HG03280 (cell line): ENCODE measurements around the gene TAAR8.
"Not testable (repeated sequence)": the region's sequence is repeated elsewhere in the genome, so short reads cannot be mapped to it uniquely, and the experiment has no call there.

ENCODE experiments used
- ATAC-seq: cut with Tn5 transposase; IDR thresholded peaks from one replicate; pipeline ENCODE4 v1.9.1; 2021; ENCODE audit warnings: mild to moderate bottlenecking, moderate library complexity; ENCODE audit not compliant: unreplicated experiment

The TAAR8 gene

GRCh38 chr6:132552372-132552771 lies at the start of gene TAAR8:
Gene TAAR8 (plus strand): TSS chr6:132552672. CDS start chr6:132552693, 21 bp downstream.
- ATAC-seq, result no peak

GRCh38 chr6:132504757-132505156 lies 47.7 kb upstream of the TAAR8 start:
- ATAC-seq, result no peak

GRCh38 chr6:132505158-132505557 lies 47.3 kb upstream of the TAAR8 start:
- ATAC-seq, result no peak

- no peak for ATAC-seq
Observed at GRCh38 chr6:132506461-132506860, 46.0 kb upstream of the TAAR8 start.

- ATAC-seq, result no peak
Observed at GRCh38 chr6:132506869-132507808, 45.3 kb upstream of the TAAR8 start.

- ATAC-seq, result no peak
Observed at GRCh38 chr6:132511210-132511830, 41.2 kb upstream of the TAAR8 start.

GRCh38 chr6:132511831-132512220 lies 40.6 kb upstream of the TAAR8 start:
- ATAC-seq, result no peak

GRCh38 chr6:132512342-132512637 lies 40.2 kb upstream of the TAAR8 start:
- no peak for ATAC-seq

GRCh38 chr6:132512638-132513632 lies 39.5 kb upstream of the TAAR8 start, which contains the start of gene STX7:
Gene STX7 (minus strand): TSS chr6:132513116. CDS start chr6:132503530, 9,586 bp downstream.
- ATAC-seq, result peak; percentile 94

- ATAC-seq, result no peak
Observed at GRCh38 chr6:132513831-132514545, 38.5 kb upstream of the TAAR8 start.

GRCh38 chr6:132515386-132515785 lies 37.1 kb upstream of the TAAR8 start:
- ATAC-seq, result no peak

GRCh38 chr6:132520953-132521352 lies 31.5 kb upstream of the TAAR8 start:
- no peak for ATAC-seq

GRCh38 chr6:132524646-132525045 lies 27.8 kb upstream of the TAAR8 start:
- no peak for ATAC-seq

GRCh38 chr6:132525866-132526265 lies 26.6 kb upstream of the TAAR8 start:
- ATAC-seq, result no peak

- no peak for ATAC-seq
Observed at GRCh38 chr6:132526461-132526860, 26.0 kb upstream of the TAAR8 start.

- ATAC-seq, result no peak
Observed at GRCh38 chr6:132527791-132528190, 24.7 kb upstream of the TAAR8 start.

- peak; percentile 93 for ATAC-seq
Observed at GRCh38 chr6:132530293-132530974, 22.0 kb upstream of the TAAR8 start.

GRCh38 chr6:132534546-132534945 lies 17.9 kb upstream of the TAAR8 start:
- ATAC-seq, result not testable (repeated sequence)

GRCh38 chr6:132537145-132537544 lies 15.3 kb upstream of the TAAR8 start:
- ATAC-seq, result no peak

GRCh38 chr6:132537977-132538376 lies 14.5 kb upstream of the TAAR8 start, which contains the start of gene TAAR9:
Gene TAAR9 (plus strand): TSS chr6:132538277. CDS start chr6:132538290, 13 bp downstream.
- ATAC-seq, result no peak
